SK-N-MC (cell line): Measurements from ENCODE around the gene RGS6.

Source experiments
- EZH2 ChIP-seq: fragments of 200-600 bp; sonication (generic); IDR thresholded peaks from one replicate; pipeline ENCODE4 v1.6.1; 2017; ENCODE audit warnings: antibody characterized with exemption
- FOXP2 ChIP-seq: optimal IDR thresholded peaks from 2 replicates; pipeline ENCODE3; 2011; ENCODE audit warnings: mild to moderate bottlenecking, moderate library complexity; ENCODE audit not compliant: insufficient read depth; ENCODE audit errors: extremely low read length, control extremely low read depth
- POLR2AphosphoS5 ChIP-seq: IDR thresholded peaks from 2 replicates; pipeline ENCODE4 v1.6.1; 2012; ENCODE audit warnings: mild to moderate bottlenecking, low read depth, low read length, borderline replicate concordance

DNA sequence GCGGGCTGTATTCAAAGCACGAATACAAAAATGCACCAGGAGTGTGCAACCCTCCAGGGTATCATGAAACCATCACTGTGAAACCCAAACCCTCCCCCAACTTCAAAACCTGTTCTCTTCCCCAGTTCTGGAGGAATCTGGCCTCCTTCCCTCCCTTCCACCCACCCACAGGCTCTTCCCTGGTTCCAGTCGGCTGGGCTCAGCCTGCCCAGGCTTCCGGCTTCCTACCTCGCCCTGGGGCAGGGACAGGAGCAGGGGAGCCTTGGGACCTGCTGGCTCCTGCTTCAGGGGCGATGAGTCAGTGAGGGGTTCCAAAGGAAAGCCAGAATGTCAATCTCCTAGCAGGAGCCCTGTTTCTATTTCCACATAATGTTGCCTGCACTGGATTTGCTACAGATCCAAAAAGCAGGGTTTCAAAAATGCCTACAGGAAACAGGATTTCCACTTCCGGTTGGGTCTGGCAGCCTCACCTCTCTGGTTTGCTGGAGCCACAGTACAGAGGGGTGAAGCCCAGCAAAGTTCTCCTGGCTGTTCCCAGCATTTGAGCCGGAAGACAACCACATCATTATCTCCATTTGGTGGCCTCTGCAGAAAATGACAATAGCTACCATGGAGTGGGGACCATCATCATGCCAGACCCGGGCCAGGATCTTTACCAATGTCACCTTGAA, 683.4 kb downstream of the RGS6 start:
- no peak for TF ChIP-seq EZH2
- no peak for TF ChIP-seq POLR2AphosphoS5
- TF ChIP-seq FOXP2: no peak
